ENCODE results near the gene LPCAT2. TPM values are rescaled to one million over a fixed set of nuclear protein-coding genes. Genes with fewer than 3 reads are reported as not detected.

Gene LPCAT2
- total and polyA plus RNA-seq, 8 donors: 1.7 to 12.8 (median 4.5) TPM

GRCh38 chr16:55496509-55497145 lies 12.2 kb upstream of the LPCAT2 start:
- Histone ChIP-seq H3K4me1 (no peaks in the 10 kb centered on the region), H3K36me3 (no peaks in the 10 kb centered on the region), H3K4me3 (no peak overlapping the region), H3K9me3 (no peaks in the 10 kb centered on the region), H3K27ac (no peak overlapping the region), H3K27me3 (no peaks in the 10 kb centered on the region)
- no peak for TF ChIP-seq CTCF (IDR thresholded peaks at IDR 0.05)
- DNase-seq (peak in 1 of 6 donors; percentile 17), ATAC-seq (peak in 3 of 4 donors; percentile 14 to 51 (median 47)), FAIRE-seq (no peak)
- WGBS, 2 donors: 47 to 52% methylated on average over 8 of the region's 8 CpGs
- intact Hi-C loops (cut with DNase I): no loop called here

DNA sequence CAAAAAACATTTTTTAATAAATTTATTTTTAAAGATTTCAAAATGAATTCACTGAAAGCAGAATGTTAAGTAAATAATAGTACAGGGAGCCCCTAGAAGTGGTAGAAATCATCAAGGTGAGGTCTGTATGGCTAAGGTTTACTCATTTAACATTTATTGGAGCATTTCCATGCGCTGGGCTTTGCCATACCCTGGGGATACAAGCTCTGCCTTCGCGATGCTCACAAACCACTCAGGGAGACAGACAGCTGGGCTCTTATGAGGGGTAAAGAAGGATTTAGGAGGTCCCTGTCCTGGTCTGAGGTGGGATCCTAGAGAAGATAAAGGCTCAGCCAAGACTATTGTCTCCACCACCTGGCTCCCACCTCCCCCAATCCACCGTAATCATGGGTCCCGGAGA lies 11.3 kb upstream of the LPCAT2 start:
- peaks cover 7 to 9% (median 8%) of the 10 kb centered on the region in 3 donors for H3K4me1 ChIP-seq
- DNase-seq (no peak), ATAC-seq (no peak), FAIRE-seq (no peak)
- H3K27ac ChIP-seq: no peak overlapping the region
- intact Hi-C loops (cut with DNase I): no loop called here
- no peak overlapping the region for H3K4me3 ChIP-seq
- 83 to 93% methylated on average over 5 of the region's 5 CpGs for WGBS, 2 donors
- no peaks in the 10 kb centered on the region for H3K27me3 ChIP-seq
- H3K36me3 ChIP-seq: no peaks in the 10 kb centered on the region
- no peak for TF ChIP-seq CTCF (IDR thresholded peaks at IDR 0.05)
- no peaks in the 10 kb centered on the region for H3K9me3 ChIP-seq

DNA sequence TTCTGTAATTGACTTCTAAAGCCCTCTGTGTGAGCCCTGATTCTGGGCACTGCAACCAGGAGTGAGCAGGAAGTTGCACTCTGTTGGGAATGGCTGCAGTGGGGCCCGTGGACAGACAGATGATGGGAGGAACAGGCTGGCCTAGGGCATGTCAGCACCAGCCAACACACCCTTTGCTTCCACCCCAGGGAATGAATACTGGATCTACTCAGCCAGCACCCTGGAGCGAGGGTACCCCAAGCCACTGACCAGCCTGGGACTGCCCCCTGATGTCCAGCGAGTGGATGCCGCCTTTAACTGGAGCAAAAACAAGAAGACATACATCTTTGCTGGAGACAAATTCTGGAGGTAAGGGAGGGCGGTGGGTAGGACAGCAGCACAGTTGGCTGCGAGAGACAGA lies 10.8 kb upstream of the LPCAT2 start:
- 82 to 86% methylated on average over 6 of the region's 6 CpGs for WGBS, 2 donors
- ATAC-seq (no peak), DNase-seq (no peak), FAIRE-seq (no peak)
- Histone ChIP-seq H3K27me3 (no peaks in the 10 kb centered on the region), H3K36me3 (no peaks in the 10 kb centered on the region), H3K9me3 (no peaks in the 10 kb centered on the region), H3K27ac (no peak overlapping the region), H3K4me1 (peaks cover 11 to 12% (median 11%) of the 10 kb centered on the region in 3 donors), H3K4me3 (no peak overlapping the region)
- intact Hi-C loops (cut with DNase I): no loop called here
- TF ChIP-seq CTCF (IDR thresholded peaks at IDR 0.05): no peak

DNA sequence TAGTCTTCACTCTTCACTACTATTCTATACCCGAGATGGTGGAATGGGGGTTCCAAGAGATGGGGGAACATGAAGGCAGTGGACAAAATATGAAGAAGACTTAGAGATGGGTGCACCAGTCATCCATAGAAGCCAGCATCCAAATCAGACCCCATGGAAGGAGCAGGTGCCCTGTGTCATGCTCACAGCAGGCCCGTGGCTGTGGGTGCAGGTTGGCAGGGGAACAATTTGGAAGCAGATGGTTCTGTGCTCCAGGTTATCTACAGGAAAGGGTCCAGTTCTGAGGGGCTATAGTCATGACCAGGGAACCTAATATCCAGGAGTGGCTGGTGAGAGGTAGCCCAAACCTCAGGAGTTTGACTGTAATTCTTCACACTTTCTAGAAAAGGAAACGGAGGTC lies 9.6 kb upstream of the LPCAT2 start:
- intact Hi-C loops (cut with DNase I): no loop called here
- Histone ChIP-seq H3K4me1 (peaks cover 11 to 24% (median 21%) of the 10 kb centered on the region in 3 donors), H3K27me3 (no peaks in the 10 kb centered on the region), H3K4me3 (no peak overlapping the region), H3K9me3 (no peaks in the 10 kb centered on the region), H3K36me3 (no peaks in the 10 kb centered on the region), H3K27ac (no peak overlapping the region)
- no peak for FAIRE-seq
- TF ChIP-seq CTCF (IDR thresholded peaks at IDR 0.05): no peak
- WGBS, 2 donors: 69 to 79% methylated on average over 3 of the region's 3 CpGs
- no peak for DNase-seq
- no peak for ATAC-seq

- no peak for DNase-seq
- H3K27me3 ChIP-seq: no peaks in the 10 kb centered on the region
- no peak overlapping the region for H3K4me3 ChIP-seq
- no peak for ATAC-seq
- TF ChIP-seq CTCF (IDR thresholded peaks at IDR 0.05): no peak
- no peak overlapping the region for H3K27ac ChIP-seq
- H3K36me3 ChIP-seq: no peaks in the 10 kb centered on the region
- FAIRE-seq: no peak
- H3K4me1 ChIP-seq: peaks cover 11 to 25% (median 21%) of the 10 kb centered on the region in 3 donors
- WGBS, 2 donors: 87 to 93% methylated on average over 10 of the region's 10 CpGs
- intact Hi-C loops (cut with DNase I): no loop called here
- no peaks in the 10 kb centered on the region for H3K9me3 ChIP-seq
Measured at GRCh38 chr16:55499951-55500529, 8.8 kb upstream of the LPCAT2 start.

Measured in pancreas (tissue), 10 donors.